ENCODE data around the gene PARVG. TPM values are rescaled to one million over a fixed set of nuclear protein-coding genes. Genes with fewer than 3 reads are reported as not detected.

PARVG gene
- total and polyA plus RNA-seq, 2 experiments from 2014 or later: not detected

- Histone ChIP-seq H3K36me3 (ENCODE audit: low read depth) (no peaks in the 10 kb centered on the region), H3K4me1 (ENCODE audit: insufficient read depth) (no peaks in the 10 kb centered on the region), H3K4me2 (ENCODE audit: unreplicated experiment) (no peak overlapping the region), H3K9ac (no peak overlapping the region), H3F3A (ENCODE audit: insufficient read depth) (no peaks in the 10 kb centered on the region), H2AFZ (no peak overlapping the region), H3K79me2 (ENCODE audit: insufficient read depth) (no peaks in the 10 kb centered on the region), H3K4me3 (no peak overlapping the region), H3K9me3 (ENCODE audit: low read depth) (no peaks in the 10 kb centered on the region), H3K9me2 (ENCODE audit: insufficient read depth) (no peaks in the 10 kb centered on the region), H4K20me1 (ENCODE audit: insufficient read depth) (no peaks in the 10 kb centered on the region), H3K27ac (no peak overlapping the region), H3K27me3 (replicated peaks; ENCODE audit: insufficient read depth) (peaks cover 6% of the 10 kb centered on the region)
- WGBS, 2 experiments (ENCODE audit: low coverage in 1 of 2, low lambda C conversion rate in 2 of 2, missing lambda C conversion rate in 2 of 2): 59 to 63% methylated on average over 4 to 5 of the region's 5 CpGs
- in situ Hi-C loops (cut with MboI): no loop called here
- no peak for TF ChIP-seq EZH2phosphoT487 (IDR thresholded peaks at IDR 0.05; ENCODE audit: insufficient read depth, low read depth)
- no peak for TF ChIP-seq EZH2 (IDR thresholded peaks at IDR 0.05; ENCODE audit: insufficient read depth, poor library complexity, severe bottlenecking)
- no peak for DNase-seq
Measured at GRCh38 chr22:44195189-44195871, 14.6 kb downstream of the PARVG start.

- Histone ChIP-seq H3K36me3 (ENCODE audit: low read depth) (no peaks in the 10 kb centered on the region), H3K9me2 (ENCODE audit: insufficient read depth) (no peaks in the 10 kb centered on the region), H3K9ac (no peak overlapping the region), H3K4me2 (ENCODE audit: unreplicated experiment) (no peak overlapping the region), H4K20me1 (ENCODE audit: insufficient read depth) (no peaks in the 10 kb centered on the region), H3K4me3 (no peak overlapping the region), H3K27me3 (replicated peaks; ENCODE audit: insufficient read depth) (peaks cover 6% of the 10 kb centered on the region), H3F3A (ENCODE audit: insufficient read depth) (no peaks in the 10 kb centered on the region), H3K27ac (no peak overlapping the region), H2AFZ (no peak overlapping the region), H3K4me1 (ENCODE audit: insufficient read depth) (no peaks in the 10 kb centered on the region), H3K79me2 (ENCODE audit: insufficient read depth) (no peaks in the 10 kb centered on the region), H3K9me3 (ENCODE audit: low read depth) (no peaks in the 10 kb centered on the region)
- 35 to 47% methylated on average over 7 to 9 of the region's 9 CpGs for WGBS, 2 experiments (ENCODE audit: low coverage in 1 of 2, low lambda C conversion rate in 2 of 2, missing lambda C conversion rate in 2 of 2)
- in situ Hi-C loops (cut with MboI): no loop called here
- DNase-seq: no peak
- TF ChIP-seq EZH2 (IDR thresholded peaks at IDR 0.05; ENCODE audit: insufficient read depth, poor library complexity, severe bottlenecking) (no peak), EZH2phosphoT487 (IDR thresholded peaks at IDR 0.05; ENCODE audit: insufficient read depth, low read depth) (no peak)
Measured at GRCh38 chr22:44196241-44196640, 15.5 kb downstream of the PARVG start.

- no peak overlapping the region for H2AFZ ChIP-seq
- H3K4me2 ChIP-seq (ENCODE audit: unreplicated experiment): no peak overlapping the region
- peaks cover under 1% of the 10 kb centered on the region; the same call in 1 of the 2 replicates for H3K4me1 ChIP-seq (ENCODE audit: insufficient read depth)
- 61 to 67% methylated on average over 10 of the region's 10 CpGs for WGBS, 2 experiments (ENCODE audit: low coverage in 1 of 2, low lambda C conversion rate in 2 of 2, missing lambda C conversion rate in 2 of 2)
- DNase-seq: no peak
- peaks cover 6% of the 10 kb centered on the region for H3K27me3 ChIP-seq (replicated peaks; ENCODE audit: insufficient read depth)
- no peak overlapping the region for H3K4me3 ChIP-seq
- no peaks in the 10 kb centered on the region for H3K9me2 ChIP-seq (ENCODE audit: insufficient read depth)
- no peaks in the 10 kb centered on the region for H3F3A ChIP-seq (ENCODE audit: insufficient read depth)
- no peaks in the 10 kb centered on the region for H4K20me1 ChIP-seq (ENCODE audit: insufficient read depth)
- in situ Hi-C loops (cut with MboI): no loop called here
- H3K9me3 ChIP-seq (ENCODE audit: low read depth): no peaks in the 10 kb centered on the region
- no peaks in the 10 kb centered on the region for H3K36me3 ChIP-seq (ENCODE audit: low read depth)
- no peaks in the 10 kb centered on the region for H3K79me2 ChIP-seq (ENCODE audit: insufficient read depth)
- H3K9ac ChIP-seq: no peak overlapping the region
- no peak overlapping the region for H3K27ac ChIP-seq
- no peak for TF ChIP-seq EZH2phosphoT487 (IDR thresholded peaks at IDR 0.05; ENCODE audit: insufficient read depth, low read depth)
- no peak for TF ChIP-seq EZH2 (IDR thresholded peaks at IDR 0.05; ENCODE audit: insufficient read depth, poor library complexity, severe bottlenecking)
Measured at GRCh38 chr22:44196731-44197131, 16.0 kb downstream of the PARVG start.

- Histone ChIP-seq H3K9me3 (ENCODE audit: low read depth) (no peaks in the 10 kb centered on the region), H3K4me1 (ENCODE audit: insufficient read depth) (peaks cover 6% of the 10 kb centered on the region), H3K9me2 (ENCODE audit: insufficient read depth) (no peaks in the 10 kb centered on the region), H4K20me1 (ENCODE audit: insufficient read depth) (no peaks in the 10 kb centered on the region), H3K36me3 (ENCODE audit: low read depth) (no peaks in the 10 kb centered on the region), H3K27ac (no peak overlapping the region), H3K4me2 (ENCODE audit: unreplicated experiment) (no peak overlapping the region), H3F3A (ENCODE audit: insufficient read depth) (no peaks in the 10 kb centered on the region), H3K9ac (no peak overlapping the region), H3K27me3 (replicated peaks; ENCODE audit: insufficient read depth) (peaks cover 6% of the 10 kb centered on the region), H3K79me2 (ENCODE audit: insufficient read depth) (no peaks in the 10 kb centered on the region), H2AFZ (no peak overlapping the region), H3K4me3 (no peak overlapping the region)
- no peak for DNase-seq
- no peak for TF ChIP-seq EZH2 (IDR thresholded peaks at IDR 0.05; ENCODE audit: insufficient read depth, poor library complexity, severe bottlenecking)
- no peak for TF ChIP-seq EZH2phosphoT487 (IDR thresholded peaks at IDR 0.05; ENCODE audit: insufficient read depth, low read depth)
- in situ Hi-C loops (cut with MboI): no loop called here
- WGBS, 2 experiments (ENCODE audit: low coverage in 1 of 2, low lambda C conversion rate in 2 of 2, missing lambda C conversion rate in 2 of 2): 51 to 64% methylated on average over 2 of the region's 2 CpGs
Measured at GRCh38 chr22:44197271-44197670, 16.5 kb downstream of the PARVG start.

All from GM23248 (cell line).